ENCODE data around the gene BNIP5.
"Not testable (repeated sequence)": the region's sequence is repeated elsewhere in the genome, so short reads cannot be mapped to it uniquely, and the experiment has no call there.

BNIP5 gene

GRCh38 chr6:36367743-36368142 lies 31.1 kb upstream of the BNIP5 start:
- no peak for DNase-seq (ENCODE audit: low read depth in 2 of 2)

GRCh38 chr6:36364669-36365479 lies 28.2 kb upstream of the BNIP5 start:
- DNase-seq (ENCODE audit: low read depth in 2 of 2) = no peak

- not testable (repeated sequence) for DNase-seq (ENCODE audit: low read depth in 2 of 2)
Measured at GRCh38 chr6:36364061-36364635, 27.5 kb upstream of the BNIP5 start.

GRCh38 chr6:36363371-36363752 lies 26.7 kb upstream of the BNIP5 start:
- not testable (repeated sequence) for DNase-seq (ENCODE audit: low read depth in 2 of 2)

GRCh38 chr6:36362551-36363370 lies 26.1 kb upstream of the BNIP5 start:
- no peak for DNase-seq (ENCODE audit: low read depth in 2 of 2)

- DNase-seq (ENCODE audit: low read depth in 2 of 2) = no peak
Measured at GRCh38 chr6:36361071-36361470, 24.4 kb upstream of the BNIP5 start.

GRCh38 chr6:36360241-36361054 lies 23.8 kb upstream of the BNIP5 start:
- DNase-seq (ENCODE audit: low read depth in 2 of 2) = peak; percentile 23 to 35

- no peak for DNase-seq (ENCODE audit: low read depth in 2 of 2)
Measured at GRCh38 chr6:36358226-36358915, 21.7 kb upstream of the BNIP5 start.

- no peak for DNase-seq (ENCODE audit: low read depth in 2 of 2)
Measured at GRCh38 chr6:36357872-36358225, 21.2 kb upstream of the BNIP5 start.

- no peak for DNase-seq (ENCODE audit: low read depth in 2 of 2)
Measured at GRCh38 chr6:36355819-36356218, 19.1 kb upstream of the BNIP5 start.

GRCh38 chr6:36353411-36353915 lies 16.8 kb upstream of the BNIP5 start:
- DNase-seq (ENCODE audit: low read depth in 2 of 2) = no peak

- no peak for DNase-seq (ENCODE audit: low read depth in 2 of 2)
Measured at GRCh38 chr6:36352477-36353157, 15.9 kb upstream of the BNIP5 start.

- DNase-seq (ENCODE audit: low read depth in 2 of 2) = no peak
Measured at GRCh38 chr6:36350681-36351571, 14.2 kb upstream of the BNIP5 start.

GRCh38 chr6:36350082-36350481 lies 13.4 kb upstream of the BNIP5 start:
- DNase-seq (ENCODE audit: low read depth in 2 of 2) = no peak

- DNase-seq (ENCODE audit: low read depth in 2 of 2) = no peak
Measured at GRCh38 chr6:36349240-36349639, 12.6 kb upstream of the BNIP5 start.

GRCh38 chr6:36347621-36348020 lies 10.9 kb upstream of the BNIP5 start:
- no peak for DNase-seq (ENCODE audit: low read depth in 2 of 2)

- DNase-seq (ENCODE audit: low read depth in 2 of 2) = no peak
Measured at GRCh38 chr6:36346486-36347273, 10.0 kb upstream of the BNIP5 start.

GRCh38 chr6:36345681-36346466 lies 9.2 kb upstream of the BNIP5 start:
- no peak for DNase-seq (ENCODE audit: low read depth in 2 of 2)
